SJCRH30 (cell line): ENCODE measurements around the gene SLC2A1. TPM values are rescaled to one million over a fixed set of nuclear protein-coding genes. Genes with fewer than 3 reads are reported as not detected.
"Not testable (repeated sequence)": the region's sequence is repeated elsewhere in the genome, so short reads cannot be mapped to it uniquely, and the experiment has no call there.

Experiments
- DNase-seq, 2 experiments: peaks; one replicate each; pipeline ENCODE4 v3.0.0-alpha.2; 2015 to 2020
- H3K27ac ChIP-seq: fragments of 250-450 bp; sonication (Bioruptor Pico); 2 replicates; pipeline ENCODE4 v1.5.1; 2020; ENCODE audit warnings: mild to moderate bottlenecking, moderate library complexity
- H3K27me3 ChIP-seq: fragments of 250-450 bp; sonication (Bioruptor Pico); 2 replicates; pipeline ENCODE4 v1.5.1; 2020; ENCODE audit warnings: mild to moderate bottlenecking, moderate library complexity
- H3K36me3 ChIP-seq: fragments of 250-450 bp; sonication (Bioruptor Pico); 2 replicates; pipeline ENCODE4 v1.5.1; 2020; ENCODE audit warnings: mild to moderate bottlenecking, moderate library complexity
- H3K4me1 ChIP-seq: fragments of 250-450 bp; sonication (Bioruptor Pico); 2 replicates; pipeline ENCODE4 v1.5.1; 2020; ENCODE audit warnings: mild to moderate bottlenecking, moderate library complexity
- H3K4me3 ChIP-seq: fragments of 250-450 bp; sonication (Bioruptor Pico); 2 replicates; pipeline ENCODE4 v1.5.1; 2020; ENCODE audit warnings: mild to moderate bottlenecking, moderate library complexity
- H3K9me3 ChIP-seq: fragments of 250-450 bp; sonication (Bioruptor Pico); replicated peaks from 2 replicates; pipeline ENCODE4 v1.5.1; 2020; ENCODE audit warnings: mild to moderate bottlenecking, moderate library complexity
- total RNA-seq: library from RNA; depleted of rRNA; stranded (reverse); fragments of >200 nt; shearing (Covaris generic); gene quantifications from 2 replicates; pipeline ENCODE4 v1.2.3, GENCODE V29; 2014

Gene SLC2A1
- total RNA-seq, 1 experiment from 2014 or later = 64.8 TPM

DNA sequence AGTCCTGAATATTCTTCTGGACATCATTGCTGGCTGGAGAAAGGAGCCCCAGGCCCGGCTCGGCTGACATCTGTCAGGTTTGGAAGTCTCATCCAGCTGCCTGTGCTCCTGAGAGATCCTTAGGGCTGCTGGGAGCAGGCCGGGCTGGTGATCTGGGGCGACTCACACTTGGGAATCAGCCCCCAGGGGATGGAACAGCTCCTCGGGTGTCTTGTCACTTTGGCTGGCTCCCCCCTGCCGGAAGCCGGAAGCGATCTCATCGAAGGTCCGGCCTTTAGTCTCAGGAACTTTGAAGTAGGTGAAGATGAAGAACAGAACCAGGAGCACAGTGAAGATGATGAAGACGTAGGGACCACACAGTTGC is 31.8 kb downstream of the SLC2A1 start:
- Histone ChIP-seq H3K36me3 (peaks cover 54% of the 10 kb centered on the region), H3K4me3 (no peak overlapping the region), H3K9me3 (no peaks in the 10 kb centered on the region), H3K4me1 (peaks cover 15% of the 10 kb centered on the region), H3K27me3 (no peaks in the 10 kb centered on the region), H3K27ac (no peak overlapping the region)
- DNase-seq = no peak

DNA sequence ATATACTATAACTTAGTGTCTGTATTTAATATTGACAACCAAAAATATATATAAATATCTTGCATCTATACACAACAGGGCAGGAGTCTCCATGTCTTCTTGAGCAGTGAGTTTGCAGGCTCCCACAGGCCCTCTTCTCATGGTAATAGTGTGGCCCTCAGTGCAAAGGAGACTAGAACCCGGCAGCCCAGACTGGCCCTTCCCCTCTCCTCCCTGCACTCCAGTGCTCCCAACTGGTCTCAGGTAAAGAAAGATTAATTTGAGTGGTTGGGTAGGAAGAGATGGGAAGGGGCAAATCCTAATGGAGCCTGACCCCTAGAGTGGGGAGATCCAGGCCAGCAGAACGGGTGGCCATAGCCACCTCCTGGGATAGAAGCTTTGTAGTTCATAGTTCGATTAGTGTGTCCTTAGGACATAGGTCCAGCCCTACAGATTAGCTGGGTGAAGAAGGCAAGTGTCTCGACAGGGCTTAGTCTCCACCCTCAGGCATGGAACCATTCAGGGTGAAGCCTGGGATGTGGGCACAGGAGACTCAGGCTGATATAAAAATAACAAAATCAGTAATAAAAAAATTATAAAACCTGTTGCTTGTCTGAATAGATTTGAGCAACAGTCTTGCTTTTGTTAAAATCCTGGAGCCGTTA is 32.3 kb downstream of the SLC2A1 start:
- H3K36me3 ChIP-seq = peaks cover 52% of the 10 kb centered on the region
- no peaks in the 10 kb centered on the region for H3K27me3 ChIP-seq
- DNase-seq = no peak

DNA sequence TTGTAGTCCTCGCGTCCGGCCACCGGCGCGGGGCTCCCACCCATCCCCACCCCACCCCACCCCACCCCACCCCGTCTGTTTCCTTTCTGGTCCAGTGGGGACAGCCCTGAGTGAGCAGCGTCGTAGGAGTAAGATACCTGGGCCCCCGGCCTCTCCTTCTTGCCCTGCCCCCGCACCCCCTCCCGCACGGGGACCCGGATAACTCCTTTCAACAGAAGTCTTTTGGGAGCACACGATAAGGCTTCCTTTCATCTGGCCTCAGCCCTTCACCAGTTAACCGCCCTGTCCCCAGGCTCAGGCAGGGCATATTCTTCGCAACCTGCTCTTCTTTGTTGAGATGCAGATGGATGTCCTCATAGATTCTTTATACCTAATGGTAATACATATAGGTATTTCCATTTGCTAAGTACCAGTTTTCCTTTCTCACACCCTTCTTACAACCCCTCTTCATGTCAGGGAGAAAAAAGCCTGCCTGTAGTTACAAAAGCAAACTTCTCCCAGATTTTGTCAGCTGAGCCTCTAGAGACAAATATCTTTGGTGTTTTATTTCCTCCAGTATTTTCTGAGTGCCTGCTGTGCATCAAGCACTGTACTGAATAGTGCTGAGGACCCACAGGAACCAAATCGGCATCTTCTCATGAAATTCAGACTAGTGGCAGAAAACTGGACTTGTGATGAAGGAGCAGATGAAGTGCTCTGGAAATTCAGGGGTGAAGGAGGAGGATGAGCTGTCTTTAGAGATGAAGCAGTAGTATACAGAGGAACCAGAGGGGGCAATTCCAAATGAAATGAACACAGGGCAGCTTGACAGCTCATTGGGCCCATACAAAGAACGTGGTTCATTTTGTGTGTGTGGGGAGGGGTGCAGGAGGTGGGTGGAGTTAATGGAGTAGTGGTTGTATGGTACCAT is 33.6 kb downstream of the SLC2A1 start:
- peaks cover 40% of the 10 kb centered on the region for H3K36me3 ChIP-seq

More for the DNA sequence above, 32.3 kb downstream of the SLC2A1 start:
- H3K9me3 ChIP-seq = no peaks in the 10 kb centered on the region
- H3K27ac ChIP-seq = no peak overlapping the region
- no peak overlapping the region for H3K4me3 ChIP-seq
- peaks cover 15% of the 10 kb centered on the region for H3K4me1 ChIP-seq

DNA sequence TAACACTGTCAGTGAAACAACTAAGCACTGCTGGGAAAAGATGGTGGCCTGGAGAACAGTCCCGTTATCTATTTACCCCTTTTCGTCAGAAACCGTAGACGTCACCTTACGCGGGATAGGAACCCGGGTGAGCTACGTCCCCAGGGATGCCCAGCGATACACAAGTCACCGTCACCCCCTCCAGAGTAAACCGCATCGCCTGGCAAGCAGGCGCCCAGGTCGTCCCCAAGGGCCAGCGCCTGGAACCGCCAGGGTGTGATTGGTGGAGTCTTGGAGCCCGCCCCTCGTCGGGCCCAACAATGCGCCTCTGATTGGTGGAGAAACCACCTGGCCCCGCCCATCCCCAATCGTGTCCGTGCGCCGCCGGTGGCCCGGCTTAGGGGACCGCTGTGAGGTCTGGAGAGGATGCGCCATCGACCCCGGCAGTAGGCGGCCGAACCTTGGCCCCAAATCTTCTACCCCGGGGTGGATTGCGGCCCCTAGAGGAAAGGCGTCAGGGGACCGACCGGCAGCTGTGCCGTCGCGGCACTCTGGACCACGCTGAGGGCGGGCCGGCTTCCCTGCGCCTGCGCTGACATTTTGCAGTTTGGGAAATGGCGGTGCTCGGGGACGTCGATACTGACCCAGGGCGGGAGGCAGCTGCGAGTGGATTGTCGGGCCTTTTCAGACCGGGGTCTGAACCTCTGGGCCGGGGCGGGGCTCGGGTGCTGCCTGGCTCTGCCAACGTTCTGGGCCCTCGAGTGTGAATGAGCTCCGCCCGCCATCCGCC is 34.4 kb downstream of the SLC2A1 start:
- peak; percentile 95 to 97 for DNase-seq

More for the DNA sequence above, 33.6 kb downstream of the SLC2A1 start:
- peak overlapping the region; percentile 73 for H3K4me3 ChIP-seq
- peaks cover 14% of the 10 kb centered on the region for H3K4me1 ChIP-seq
- no peaks in the 10 kb centered on the region for H3K27me3 ChIP-seq
- H3K27ac ChIP-seq = peak overlapping the region; percentile 91
- DNase-seq = peak in 1 of 2 experiments; percentile 32
- H3K9me3 ChIP-seq = no peaks in the 10 kb centered on the region

DNA sequence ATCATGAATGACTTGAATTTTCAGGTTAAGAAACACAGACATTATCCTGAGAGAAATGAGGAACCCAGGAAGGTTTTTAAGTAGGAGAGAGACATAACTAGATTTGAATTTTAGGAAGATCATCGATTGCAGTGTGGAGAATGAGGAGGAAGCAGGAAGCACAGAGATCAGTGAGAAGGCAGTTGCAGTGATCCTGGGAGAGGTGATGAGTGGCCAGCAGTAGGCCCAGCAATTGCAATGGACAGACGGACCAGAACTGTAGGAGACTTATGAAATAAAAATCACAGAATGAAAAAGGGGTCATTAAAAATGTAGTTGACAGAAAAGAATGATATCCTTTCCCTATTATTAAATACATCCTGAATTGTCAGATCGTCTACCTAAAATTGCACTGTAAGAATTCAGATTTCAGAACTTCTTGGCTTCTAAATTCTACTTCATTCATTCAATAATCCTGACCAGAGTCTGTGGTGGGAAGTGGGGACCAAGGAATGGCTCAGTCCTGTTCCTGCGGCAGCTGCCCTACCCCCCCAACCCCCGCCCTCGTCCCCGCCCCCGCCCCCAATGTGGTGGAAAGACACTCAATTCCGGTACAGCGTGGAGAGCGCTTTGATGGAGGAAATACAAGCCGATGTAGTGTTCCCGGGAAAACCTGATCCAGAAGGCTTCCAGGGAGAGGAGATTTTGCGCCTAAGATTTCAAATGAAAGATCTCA is 35.1 kb downstream of the SLC2A1 start:
- Histone ChIP-seq H3K4me1 (peaks cover 5% of the 10 kb centered on the region; the same call in 1 of the 2 replicates), H3K36me3 (peaks cover 31% of the 10 kb centered on the region), H3K27me3 (no peaks in the 10 kb centered on the region), H3K4me3 (peak overlapping the region; percentile 73), H3K27ac (peak overlapping the region; percentile 91), H3K9me3 (no peaks in the 10 kb centered on the region)
- DNase-seq = no peak

More for the DNA sequence above, 34.4 kb downstream of the SLC2A1 start:
- Histone ChIP-seq H3K9me3 (no peaks in the 10 kb centered on the region), H3K4me3 (peak overlapping the region; percentile 73), H3K4me1 (peaks cover 8% of the 10 kb centered on the region), H3K36me3 (peaks cover 34% of the 10 kb centered on the region), H3K27me3 (no peaks in the 10 kb centered on the region), H3K27ac (peak overlapping the region; percentile 91)

DNA sequence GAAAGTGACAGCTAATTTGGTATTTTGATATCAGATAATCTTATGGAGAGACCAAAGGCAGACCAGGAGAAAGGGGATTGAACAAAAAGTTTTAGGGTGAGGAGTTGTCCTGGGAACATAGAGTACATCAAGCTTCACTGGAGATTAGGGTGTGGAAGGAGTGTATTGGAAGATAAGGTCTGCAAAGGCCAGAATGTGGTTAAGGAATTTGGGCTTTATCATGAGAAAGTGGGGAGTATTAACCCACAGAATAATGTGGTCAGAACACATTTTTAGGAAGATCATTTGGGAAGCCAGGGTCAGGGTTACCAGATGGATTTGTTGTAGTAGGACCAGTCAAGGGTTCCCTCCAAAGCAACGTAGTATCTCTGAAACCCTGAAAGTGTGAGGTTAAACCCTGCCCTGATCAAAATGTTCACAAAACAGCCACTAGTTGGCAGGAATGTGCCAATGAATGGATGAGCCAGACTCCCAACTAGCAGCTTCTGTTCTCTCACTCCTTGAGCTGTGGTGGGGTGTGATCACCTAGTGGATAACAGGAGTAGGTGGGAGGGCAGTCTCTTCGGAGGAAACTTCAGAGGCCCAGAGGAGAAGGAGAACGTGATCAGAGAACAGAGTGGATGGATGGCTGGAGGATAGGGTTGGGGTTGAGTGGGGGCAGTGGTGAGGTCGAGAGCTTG is 35.8 kb downstream of the SLC2A1 start:
- Histone ChIP-seq H3K36me3 (peaks cover 24% of the 10 kb centered on the region), H3K4me1 (peaks cover 5% of the 10 kb centered on the region; the same call in 1 of the 2 replicates)
- DNase-seq = peak; percentile 84 to 91

DNA sequence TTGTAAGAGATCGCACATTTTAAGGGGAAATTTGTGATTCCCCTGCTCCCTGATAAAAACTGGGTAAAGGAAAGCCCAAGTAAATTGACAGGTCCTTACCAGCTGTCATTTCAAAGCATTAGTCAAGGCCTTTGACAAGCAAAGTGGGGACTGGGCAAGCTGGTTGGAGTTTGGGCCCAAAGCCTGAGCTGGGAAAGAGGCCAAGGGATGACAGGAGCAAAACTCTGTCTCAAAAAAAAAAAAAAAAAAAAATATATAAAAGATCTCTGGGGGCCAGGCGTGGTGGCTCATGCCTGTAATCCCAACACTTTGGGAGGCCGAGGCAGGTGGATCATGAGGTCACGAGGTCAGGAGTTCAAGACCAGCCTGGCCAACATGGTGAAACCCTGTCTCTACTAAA is 36.9 kb downstream of the SLC2A1 start:
- H3K36me3 ChIP-seq = peaks cover 15% of the 10 kb centered on the region
- no peak overlapping the region for H3K4me3 ChIP-seq
- H3K4me1 ChIP-seq = peaks cover 5% of the 10 kb centered on the region; the same call in 1 of the 2 replicates
- H3K27me3 ChIP-seq = no peaks in the 10 kb centered on the region
- H3K27ac ChIP-seq = no peak overlapping the region
- no peak for DNase-seq
- H3K9me3 ChIP-seq = peaks cover under 1% of the 10 kb centered on the region; the same call in 1 of the 2 replicates

More for the DNA sequence above, 35.8 kb downstream of the SLC2A1 start:
- Histone ChIP-seq H3K9me3 (no peaks in the 10 kb centered on the region), H3K4me3 (peak overlapping the region; percentile 73), H3K27me3 (no peaks in the 10 kb centered on the region), H3K27ac (peak overlapping the region; percentile 91; the same call in 1 of the 2 replicates)

DNA sequence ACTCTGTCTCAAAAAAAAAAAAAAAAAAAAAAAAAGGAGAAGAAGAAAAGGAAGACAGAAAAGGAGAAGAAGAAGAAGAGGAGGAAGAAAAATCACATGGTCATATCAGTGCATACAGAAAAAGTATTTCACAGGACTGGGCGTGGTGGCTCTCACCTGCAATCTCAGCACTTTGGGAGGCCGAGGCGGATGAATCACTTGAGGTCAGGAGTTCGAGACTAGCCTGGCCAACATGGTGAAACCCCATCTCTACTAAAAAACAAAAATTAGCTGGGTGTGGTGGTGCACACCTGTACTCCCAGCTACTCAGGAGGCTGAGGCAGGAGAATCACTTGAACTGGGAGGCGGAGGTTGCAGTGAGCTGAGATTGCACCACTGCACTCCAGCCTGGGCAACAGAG is 39.0 kb downstream of the SLC2A1 start:
- DNase-seq, H3K27me3 ChIP-seq, H3K4me1 ChIP-seq, H3K27ac ChIP-seq, H3K4me3 ChIP-seq, H3K36me3 ChIP-seq, H3K9me3 ChIP-seq: not testable (repeated sequence)

DNA sequence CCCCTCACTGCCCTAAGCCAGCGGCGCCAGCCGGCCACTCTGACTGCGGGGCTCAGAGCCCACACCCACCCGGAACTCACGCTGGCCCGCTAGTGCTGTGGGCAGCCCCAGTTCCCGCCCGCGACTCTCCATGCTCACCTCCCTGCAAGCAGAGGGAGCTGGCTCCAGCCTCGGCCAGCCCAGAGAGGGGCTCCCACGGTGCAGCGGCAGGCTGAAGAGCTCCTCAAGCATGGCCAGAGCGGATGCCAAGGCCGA is 41.5 kb downstream of the SLC2A1 start:
- Histone ChIP-seq H3K27me3 (no peaks in the 10 kb centered on the region), H3K4me3 (no peak overlapping the region), H3K36me3 (no peaks in the 10 kb centered on the region), H3K27ac (no peak overlapping the region), H3K4me1 (no peaks in the 10 kb centered on the region), H3K9me3 (peaks cover 9% of the 10 kb centered on the region; the same call in 1 of the 2 replicates)
- DNase-seq = no peak

- Histone ChIP-seq H3K9me3 (peaks cover 9% of the 10 kb centered on the region; the same call in 1 of the 2 replicates), H3K4me1 (no peaks in the 10 kb centered on the region), H3K27me3 (no peaks in the 10 kb centered on the region)
Observed at GRCh38 chr1:42915456-42915855, 43.2 kb downstream of the SLC2A1 start.

DNA sequence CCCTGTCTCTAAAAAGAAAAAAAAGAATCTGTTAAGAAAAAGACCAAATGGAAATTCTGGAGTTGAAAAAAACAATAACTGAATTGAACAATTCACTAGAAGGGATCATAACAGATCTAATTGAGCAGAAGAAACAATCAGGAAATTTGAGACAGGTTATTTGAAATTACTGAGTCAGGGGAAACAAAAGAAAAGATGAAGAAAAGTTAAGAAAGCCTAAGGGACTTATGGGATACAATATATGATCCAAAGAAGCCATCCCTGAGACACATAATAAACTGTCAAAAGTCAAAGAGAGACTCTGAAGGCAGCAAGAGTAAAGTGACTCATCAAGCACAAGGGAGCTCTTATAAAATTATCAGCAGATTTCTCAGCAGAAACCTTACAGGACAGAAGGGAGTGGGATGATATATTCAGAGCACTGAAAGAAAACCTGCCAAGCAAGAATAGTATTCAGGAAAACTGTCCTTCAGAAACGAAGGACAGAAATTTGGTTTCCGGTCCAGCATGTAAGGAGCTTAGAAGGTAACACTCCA is 44.5 kb downstream of the SLC2A1 start:
- Histone ChIP-seq H3K36me3 (no peaks in the 10 kb centered on the region), H3K27me3 (no peaks in the 10 kb centered on the region), H3K27ac (no peak overlapping the region), H3K4me1 (no peaks in the 10 kb centered on the region), H3K9me3 (peaks cover 9% of the 10 kb centered on the region; the same call in 1 of the 2 replicates), H3K4me3 (no peak overlapping the region)
- DNase-seq = no peak

More at GRCh38 chr1:42915456-42915855, 43.2 kb downstream of the SLC2A1 start:
- H3K27ac ChIP-seq = no peak overlapping the region
- no peaks in the 10 kb centered on the region for H3K36me3 ChIP-seq
- H3K4me3 ChIP-seq = no peak overlapping the region
- DNase-seq = no peak

DNA sequence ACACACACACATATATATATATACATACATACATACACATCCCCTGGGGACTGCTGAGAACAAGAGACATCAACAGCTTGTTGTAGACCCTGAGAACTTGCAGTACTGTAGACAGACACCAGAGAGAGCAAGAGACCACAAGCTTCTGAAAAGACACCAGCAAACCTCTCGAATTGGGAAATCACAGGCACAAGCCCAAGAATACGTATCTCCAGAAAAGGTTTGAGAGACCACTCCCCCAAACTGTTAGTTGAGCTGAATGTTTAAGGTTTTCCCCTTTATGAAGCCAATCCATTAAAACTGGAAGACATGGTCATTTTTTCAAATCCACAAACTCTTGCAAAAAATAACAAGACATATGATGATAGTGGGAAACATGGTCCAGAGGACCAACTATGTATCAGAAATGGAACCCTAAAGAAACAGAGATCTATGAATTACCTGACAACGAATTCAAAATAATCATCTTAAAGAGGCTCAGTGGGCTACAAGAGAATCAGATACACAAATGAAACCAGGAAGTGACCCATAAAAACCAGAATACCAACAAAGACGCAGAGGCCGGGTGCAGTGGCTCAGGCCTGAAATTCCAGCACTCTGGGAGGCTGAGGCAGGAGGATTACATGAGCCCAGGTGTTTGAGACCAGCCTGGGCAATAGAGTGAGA is 45.1 kb downstream of the SLC2A1 start:
- no peaks in the 10 kb centered on the region for H3K4me1 ChIP-seq
- no peaks in the 10 kb centered on the region for H3K27me3 ChIP-seq
- no peak overlapping the region for H3K27ac ChIP-seq
- H3K9me3 ChIP-seq = peaks cover 9% of the 10 kb centered on the region; the same call in 1 of the 2 replicates
- DNase-seq = peak; percentile 66 to 87
- no peak overlapping the region for H3K4me3 ChIP-seq
- H3K36me3 ChIP-seq = no peaks in the 10 kb centered on the region

DNA sequence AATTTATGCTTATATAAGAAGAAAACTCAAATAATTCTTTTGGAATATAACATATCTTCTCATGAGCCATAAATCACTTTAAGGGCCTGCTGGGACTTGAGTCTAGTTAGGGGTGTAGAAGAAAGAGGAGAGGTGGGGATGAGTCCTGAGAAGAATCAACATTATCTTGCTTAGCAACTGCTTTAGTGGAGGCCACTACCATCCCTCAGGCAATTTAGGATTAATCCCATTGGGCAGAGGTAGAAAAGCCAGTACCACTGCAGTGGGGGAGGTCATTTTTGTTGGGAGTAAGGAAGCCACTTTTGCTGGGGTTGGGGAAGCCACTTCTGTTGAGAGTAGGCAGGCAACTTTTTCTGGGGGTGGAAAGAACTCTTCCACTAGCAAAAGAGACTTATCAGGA is 47.7 kb downstream of the SLC2A1 start:
- Histone ChIP-seq H3K9me3 (peaks cover 3% of the 10 kb centered on the region; the same call in 1 of the 2 replicates), H3K36me3 (no peaks in the 10 kb centered on the region), H3K27ac (no peak overlapping the region), H3K4me1 (no peaks in the 10 kb centered on the region), H3K4me3 (no peak overlapping the region), H3K27me3 (no peaks in the 10 kb centered on the region)
- DNase-seq = no peak
